Measurements from ENCODE around the gene CACNA2D3. TPM values are rescaled to one million over a fixed set of nuclear protein-coding genes. Genes with fewer than 3 reads are reported as not detected.

CACNA2D3 gene
- total RNA-seq, 1 donor from 2014 or later, result 0.17 TPM

DNA sequence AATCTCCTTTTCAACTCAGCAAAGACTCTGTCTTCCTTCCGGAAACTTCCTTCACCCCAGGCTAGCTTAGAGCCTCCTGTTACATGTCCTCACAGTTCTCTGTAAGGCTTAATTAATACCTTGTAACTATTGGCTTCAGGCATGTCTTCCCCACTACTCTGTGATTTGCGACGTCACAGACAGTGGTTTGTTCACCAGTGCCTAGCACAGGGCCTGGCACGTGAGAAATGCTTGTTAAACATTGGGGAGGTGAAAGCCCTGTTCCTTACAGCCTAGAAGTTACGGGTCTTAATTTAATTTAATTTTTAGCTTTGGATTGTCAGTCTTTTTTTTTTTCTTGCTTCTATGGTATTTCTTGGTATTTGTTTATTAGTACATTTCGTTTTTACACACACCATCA lies 36.4 kb upstream of the CACNA2D3 start:
- Histone ChIP-seq H3K4me3 (ENCODE audit: low read depth, low read length) (no peak overlapping the region), H3K27me3 (ENCODE audit: control insufficient read depth, insufficient read depth, low read length) (peaks cover 10% of the 10 kb centered on the region), H3K36me3 (ENCODE audit: control insufficient read depth, insufficient read depth, low read length) (no peaks in the 10 kb centered on the region)
- TF ChIP-seq, protein P1, sequence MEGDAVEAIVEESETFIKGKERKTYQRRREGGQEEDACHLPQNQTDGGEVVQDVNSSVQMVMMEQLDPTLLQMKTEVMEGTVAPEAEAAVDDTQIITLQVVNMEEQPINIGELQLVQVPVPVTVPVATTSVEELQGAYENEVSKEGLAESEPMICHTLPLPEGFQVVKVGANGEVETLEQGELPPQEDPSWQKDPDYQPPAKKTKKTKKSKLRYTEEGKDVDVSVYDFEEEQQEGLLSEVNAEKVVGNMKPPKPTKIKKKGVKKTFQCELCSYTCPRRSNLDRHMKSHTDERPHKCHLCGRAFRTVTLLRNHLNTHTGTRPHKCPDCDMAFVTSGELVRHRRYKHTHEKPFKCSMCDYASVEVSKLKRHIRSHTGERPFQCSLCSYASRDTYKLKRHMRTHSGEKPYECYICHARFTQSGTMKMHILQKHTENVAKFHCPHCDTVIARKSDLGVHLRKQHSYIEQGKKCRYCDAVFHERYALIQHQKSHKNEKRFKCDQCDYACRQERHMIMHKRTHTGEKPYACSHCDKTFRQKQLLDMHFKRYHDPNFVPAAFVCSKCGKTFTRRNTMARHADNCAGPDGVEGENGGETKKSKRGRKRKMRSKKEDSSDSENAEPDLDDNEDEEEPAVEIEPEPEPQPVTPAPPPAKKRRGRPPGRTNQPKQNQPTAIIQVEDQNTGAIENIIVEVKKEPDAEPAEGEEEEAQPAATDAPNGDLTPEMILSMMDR (IDR thresholded peaks at IDR 0.05; ENCODE audit: insufficient read depth, low read length, poor library complexity, severe bottlenecking), result no peak
- no peak for DNase-seq (ENCODE audit: low read depth)

DNA sequence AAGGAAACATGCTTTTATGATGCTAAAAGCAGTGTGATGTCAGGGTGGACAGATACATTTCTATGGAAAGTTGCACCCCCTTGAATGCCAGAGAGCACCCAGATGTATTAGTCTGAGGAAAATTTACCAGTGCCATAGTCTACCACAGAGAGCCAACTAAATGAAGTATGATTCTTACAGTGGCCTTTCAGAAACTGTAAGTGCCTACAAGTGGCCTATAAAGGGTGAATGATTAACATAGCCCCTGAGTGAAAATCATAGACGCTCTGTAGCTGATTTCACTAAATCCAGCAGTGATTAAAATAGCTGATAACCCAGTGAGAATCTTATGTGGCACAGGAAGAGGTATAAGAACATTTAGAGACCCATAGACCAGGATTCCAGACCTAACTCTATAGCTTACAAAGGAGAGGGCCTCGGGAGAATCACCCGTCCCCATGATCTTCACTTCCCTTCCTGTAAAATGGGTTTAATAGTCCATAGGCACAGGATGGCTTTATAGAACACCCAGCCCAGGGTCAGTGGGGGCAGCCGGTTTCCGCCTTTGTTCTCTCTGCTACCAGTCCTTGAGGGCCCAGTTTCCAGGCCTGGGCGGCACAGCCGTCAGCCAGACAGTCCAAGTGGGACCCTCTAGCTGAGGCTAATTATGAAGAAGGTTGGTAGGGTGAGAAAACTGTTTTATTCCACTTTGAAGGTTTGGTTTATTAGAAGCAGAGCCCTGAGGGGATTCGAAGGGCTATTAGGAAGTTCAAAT lies 35.5 kb upstream of the CACNA2D3 start:
- H3K27me3 ChIP-seq (ENCODE audit: control insufficient read depth, insufficient read depth, low read length), result peaks cover 10% of the 10 kb centered on the region
- H3K36me3 ChIP-seq (ENCODE audit: control insufficient read depth, insufficient read depth, low read length), result no peaks in the 10 kb centered on the region
- TF ChIP-seq, protein P1 (IDR thresholded peaks at IDR 0.05; ENCODE audit: insufficient read depth, low read length, poor library complexity, severe bottlenecking), result no peak
- no peak for DNase-seq (ENCODE audit: low read depth)
- H3K4me3 ChIP-seq (ENCODE audit: low read depth, low read length), result no peak overlapping the region

DNA sequence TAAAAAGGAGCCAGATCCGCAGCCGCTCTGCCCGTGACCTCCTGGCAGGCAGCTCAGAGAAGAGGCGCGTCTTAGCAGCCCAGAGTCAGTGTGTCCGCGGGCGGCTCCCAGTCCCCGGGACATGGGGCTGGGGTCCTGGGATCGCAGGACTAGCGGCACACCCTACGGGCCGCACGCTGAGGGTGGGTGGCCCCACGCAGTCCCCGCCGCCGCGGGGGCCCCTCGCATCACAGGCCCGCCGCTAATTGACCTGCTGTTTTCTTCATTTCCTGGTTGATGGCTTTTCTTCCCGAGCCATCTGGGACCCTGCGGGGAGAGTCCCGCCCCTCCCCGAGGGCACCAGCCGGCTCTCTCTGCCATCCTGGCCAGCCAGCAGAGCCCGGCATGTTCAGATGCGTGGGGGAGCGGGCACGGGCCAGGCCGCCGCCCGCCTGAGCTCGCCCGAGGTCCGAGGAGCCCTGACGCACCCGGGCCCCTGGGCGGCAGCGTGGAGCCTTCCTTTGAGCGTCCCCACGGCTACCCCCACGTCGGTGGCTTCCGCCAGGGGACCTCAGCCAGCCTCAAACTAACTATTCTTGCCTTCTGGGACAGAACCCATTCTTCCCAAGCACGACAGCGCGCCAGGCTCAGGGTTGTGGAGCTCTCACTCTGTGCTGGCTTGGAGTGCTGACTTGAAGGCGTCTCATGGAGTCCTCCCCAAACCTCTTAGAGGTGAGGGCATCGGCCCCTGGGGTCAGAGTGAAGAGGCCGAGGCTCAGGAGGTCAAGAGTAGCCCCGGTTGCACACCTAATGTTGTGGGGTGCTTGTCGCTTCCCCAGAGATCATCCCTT lies 34.6 kb upstream of the CACNA2D3 start:
- Histone ChIP-seq H3K27me3 (ENCODE audit: control insufficient read depth, insufficient read depth, low read length) (peaks cover 10% of the 10 kb centered on the region), H3K36me3 (ENCODE audit: control insufficient read depth, insufficient read depth, low read length) (no peaks in the 10 kb centered on the region), H3K4me3 (ENCODE audit: low read depth, low read length) (peak overlapping the region; percentile 36)
- no peak for DNase-seq (ENCODE audit: low read depth)
- TF ChIP-seq, protein P1 (IDR thresholded peaks at IDR 0.05; ENCODE audit: insufficient read depth, low read length, poor library complexity, severe bottlenecking), result no peak

DNA sequence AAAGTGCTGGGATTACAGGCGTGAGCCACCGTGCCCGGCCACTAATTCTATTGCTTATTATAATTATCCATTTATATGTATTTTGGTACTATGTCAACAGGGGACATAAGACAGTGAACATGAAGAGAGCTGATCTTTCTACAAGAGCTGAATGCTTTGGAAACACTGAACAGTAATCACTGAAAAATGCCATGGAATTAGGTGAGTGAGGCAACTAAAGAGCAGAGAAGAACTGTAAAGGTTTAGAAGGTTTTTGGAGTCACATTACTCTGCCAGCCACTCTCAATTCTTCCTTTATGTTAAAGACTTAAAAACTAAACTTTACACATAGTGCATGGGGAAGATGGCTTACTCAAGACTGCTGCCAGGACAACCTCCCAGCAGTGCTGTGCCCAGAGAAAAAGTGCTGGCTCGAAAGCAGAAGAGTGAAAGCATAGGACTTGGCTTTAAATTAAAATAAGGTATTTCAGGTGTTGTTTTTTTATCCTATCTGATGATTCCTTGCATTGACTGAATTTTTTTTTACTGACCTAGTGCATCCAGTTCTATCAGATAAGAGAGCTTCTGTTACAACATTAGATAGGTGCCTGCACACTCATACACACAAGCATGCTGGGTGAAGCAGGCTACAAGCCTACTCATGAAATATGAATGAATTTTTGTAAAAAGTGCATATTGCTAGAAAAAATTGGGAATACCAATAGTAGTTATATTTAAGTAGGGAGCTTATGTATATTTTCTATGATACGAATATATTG lies 28.7 kb upstream of the CACNA2D3 start:
- Histone ChIP-seq H3K27me3 (ENCODE audit: control insufficient read depth, insufficient read depth, low read length) (no peaks in the 10 kb centered on the region), H3K4me3 (ENCODE audit: low read depth, low read length) (no peak overlapping the region), H3K36me3 (ENCODE audit: control insufficient read depth, insufficient read depth, low read length) (no peaks in the 10 kb centered on the region)
- DNase-seq (ENCODE audit: low read depth), result peak; percentile 1
- TF ChIP-seq, protein P1 (IDR thresholded peaks at IDR 0.05; ENCODE audit: insufficient read depth, low read length, poor library complexity, severe bottlenecking), result no peak

GRCh38 chr3:54094926-54095325 lies 27.4 kb upstream of the CACNA2D3 start:
- Histone ChIP-seq H3K27me3 (ENCODE audit: control insufficient read depth, insufficient read depth, low read length) (no peaks in the 10 kb centered on the region), H3K4me3 (ENCODE audit: low read depth, low read length) (no peak overlapping the region), H3K36me3 (ENCODE audit: control insufficient read depth, insufficient read depth, low read length) (no peaks in the 10 kb centered on the region)
- TF ChIP-seq, protein P1 (IDR thresholded peaks at IDR 0.05; ENCODE audit: insufficient read depth, low read length, poor library complexity, severe bottlenecking), result no peak
- no peak for DNase-seq (ENCODE audit: low read depth)
